GM23338 (cell line): ENCODE data around the gene FAM47C. TPM values are rescaled to one million over a fixed set of nuclear protein-coding genes. Genes with fewer than 3 reads are reported as not detected.
"Not testable (repeated sequence)": the region's sequence is repeated elsewhere in the genome, so short reads cannot be mapped to it uniquely, and the experiment has no call there.

Source experiments
- ATAC-seq: fragments of 200-7000 bp; cut with Tn5 transposase; 3 replicates; pipeline ENCODE4 v1.9.1; 2020
- DNase-seq: peaks from one replicate; pipeline ENCODE4 v3.0.0-alpha.2; 2015; ENCODE audit warnings: low spot score
- H2AFZ ChIP-seq: fragments of 200-600 bp; sonication (generic); 2 replicates; pipeline ENCODE4 v1.8.0; 2016; ENCODE audit warnings: antibody characterized with exemption, mild to moderate bottlenecking, moderate library complexity
- H3F3A ChIP-seq: fragments of 200-600 bp; sonication (generic); replicated peaks from 2 replicates; pipeline ENCODE4 v1.8.0; 2017; ENCODE audit warnings: antibody characterized with exemption, mixed run types, low read depth
- H3K27ac ChIP-seq: fragments of 200-600 bp; sonication (generic); 2 replicates; pipeline ENCODE4 v1.6.1; 2016; ENCODE audit warnings: low read depth
- H3K27me3 ChIP-seq: fragments of 200-600 bp; sonication (generic); 2 replicates; pipeline ENCODE4 v1.8.0; 2016; ENCODE audit warnings: mild to moderate bottlenecking, mixed run types, moderate library complexity; ENCODE audit not compliant: insufficient read depth
- H3K36me3 ChIP-seq: fragments of 200-600 bp; sonication (generic); 2 replicates; pipeline ENCODE4 v1.8.0; 2016; ENCODE audit warnings: mild to moderate bottlenecking; ENCODE audit not compliant: insufficient read depth
- H3K4me1 ChIP-seq: fragments of 200-600 bp; sonication (generic); 2 replicates; pipeline ENCODE4 v1.8.0; 2016; ENCODE audit warnings: mild to moderate bottlenecking, moderate library complexity; ENCODE audit not compliant: insufficient read depth
- H3K4me2 ChIP-seq: fragments of 200-600 bp; sonication (generic); 2 replicates; pipeline ENCODE4 v1.7.1; 2017; ENCODE audit warnings: mixed run types
- H3K4me3 ChIP-seq: fragments of 200-600 bp; sonication (generic); 2 replicates; pipeline ENCODE4 v1.6.1; 2016; ENCODE audit warnings: mixed run types
- H3K79me2 ChIP-seq: fragments of 200-600 bp; sonication (generic); replicated peaks from 2 replicates; pipeline ENCODE4 v1.8.0; 2017; ENCODE audit warnings: mild to moderate bottlenecking; ENCODE audit not compliant: insufficient read depth
- H3K9me2 ChIP-seq: fragments of 200-600 bp; sonication (generic); 2 replicates; pipeline ENCODE4 v1.8.0; 2017; ENCODE audit not compliant: insufficient read depth
- H4K20me1 ChIP-seq: fragments of 200-600 bp; sonication (generic); replicated peaks from 2 replicates; pipeline ENCODE4 v1.8.0; 2017; ENCODE audit warnings: mild to moderate bottlenecking; ENCODE audit not compliant: insufficient read depth
- H3K27ac Mint-ChIP-seq: 2 replicates; pipeline ENCODE4 v1.8.0; 2020; ENCODE audit warnings: inconsistent platforms, mild to moderate bottlenecking, moderate library complexity, mixed read lengths
- H3K27me3 Mint-ChIP-seq: 3 replicates; pipeline ENCODE4 v1.8.0; 2022; ENCODE audit warnings: low read depth, mild to moderate bottlenecking, moderate library complexity, mixed read lengths, inconsistent platforms; ENCODE audit not compliant: insufficient read depth, poor library complexity
- H3K36me3 Mint-ChIP-seq: 3 replicates; pipeline ENCODE4 v1.8.0; 2021; ENCODE audit warnings: low read depth, mild to moderate bottlenecking, inconsistent platforms, moderate library complexity, mixed read lengths
- H3K4me1 Mint-ChIP-seq: 3 replicates; pipeline ENCODE4 v1.8.0; 2020; ENCODE audit warnings: mild to moderate bottlenecking, inconsistent platforms, mixed read lengths
- H3K4me3 Mint-ChIP-seq: 3 replicates; pipeline ENCODE4 v1.8.0; 2021; ENCODE audit warnings: moderate library complexity, mild to moderate bottlenecking, inconsistent platforms, mixed read lengths
- H3K9me3 Mint-ChIP-seq: 3 replicates; pipeline ENCODE4 v1.8.0; 2020; ENCODE audit warnings: moderate library complexity, mild to moderate bottlenecking, inconsistent platforms, mixed read lengths
- polyA plus RNA-seq: library from polyadenylated mRNA; unstranded; fragments of >200 nt; fragmentation: Nextera tagmentation; extraction: Ambion mirVana; gene quantifications from 2 replicates; pipeline ENCODE4 v1.2.1, GENCODE V29; 2016
- total RNA-seq: library from RNA; depleted of rRNA; stranded (reverse); fragments of >200 nt; shearing (Covaris generic); gene quantifications from 2 replicates; pipeline ENCODE4 v1.2.3, GENCODE V29; 2014

The FAM47C gene
- total and polyA plus RNA-seq, 2 experiments from 2014 or later, result not detected

- H3K9me2 ChIP-seq, H3K27me3 Mint-ChIP-seq, H3K4me3 ChIP-seq, H3K36me3 ChIP-seq, H3K36me3 Mint-ChIP-seq, H3K9me3 Mint-ChIP-seq, H3K27me3 ChIP-seq, H3K27ac ChIP-seq, ATAC-seq, H3F3A ChIP-seq, H3K79me2 ChIP-seq, H3K4me3 Mint-ChIP-seq, H2AFZ ChIP-seq, H3K27ac Mint-ChIP-seq, H4K20me1 ChIP-seq, H3K4me1 Mint-ChIP-seq, DNase-seq, H3K4me1 ChIP-seq, H3K4me2 ChIP-seq: not testable (repeated sequence)
These were observed 26.1 kb downstream of the FAM47C start for GRCh38 chrX:37034260-37034659.

- not testable (repeated sequence) for ATAC-seq, H3K4me1 Mint-ChIP-seq, H4K20me1 ChIP-seq, H3K4me3 Mint-ChIP-seq, H3K27me3 Mint-ChIP-seq, H2AFZ ChIP-seq, H3K4me2 ChIP-seq, H3K27ac Mint-ChIP-seq, H3K27ac ChIP-seq, DNase-seq, H3K4me1 ChIP-seq, H3K4me3 ChIP-seq, H3K36me3 ChIP-seq, H3K79me2 ChIP-seq, H3K36me3 Mint-ChIP-seq, H3K9me3 Mint-ChIP-seq, H3K27me3 ChIP-seq, H3F3A ChIP-seq, H3K9me2 ChIP-seq
These were observed 28.6 kb downstream of the FAM47C start for GRCh38 chrX:37036674-37037220.

- ATAC-seq, H3F3A ChIP-seq, DNase-seq, H3K4me3 Mint-ChIP-seq, H3K9me3 Mint-ChIP-seq, H3K79me2 ChIP-seq, H4K20me1 ChIP-seq, H3K4me1 ChIP-seq, H3K27me3 Mint-ChIP-seq, H3K4me2 ChIP-seq, H3K36me3 ChIP-seq, H2AFZ ChIP-seq, H3K36me3 Mint-ChIP-seq, H3K4me3 ChIP-seq, H3K27ac Mint-ChIP-seq, H3K27me3 ChIP-seq, H3K27ac ChIP-seq, H3K9me2 ChIP-seq, H3K4me1 Mint-ChIP-seq: not testable (repeated sequence)
These were observed 30.6 kb downstream of the FAM47C start for GRCh38 chrX:37038814-37039213.

- H2AFZ ChIP-seq, H3K27me3 ChIP-seq, H3K27me3 Mint-ChIP-seq, H3K9me2 ChIP-seq, ATAC-seq, H3K4me3 ChIP-seq, H3K9me3 Mint-ChIP-seq, H3K79me2 ChIP-seq, H3K27ac ChIP-seq, H3K4me1 ChIP-seq, H3K36me3 Mint-ChIP-seq, H3K4me2 ChIP-seq, H3K4me3 Mint-ChIP-seq, DNase-seq, H3F3A ChIP-seq, H3K27ac Mint-ChIP-seq, H4K20me1 ChIP-seq, H3K4me1 Mint-ChIP-seq, H3K36me3 ChIP-seq: not testable (repeated sequence)
These were observed 35.1 kb downstream of the FAM47C start for GRCh38 chrX:37042956-37043885.
